Measurements from ENCODE around the gene NUDT6.

The NUDT6 gene

GRCh38 chr4:122914292-122914904 lies 8.0 kb downstream of the NUDT6 start:
- peak; percentile 40 for DNase-seq (ENCODE audit: low spot score)

- DNase-seq (ENCODE audit: low spot score): no peak
These were observed 9.4 kb downstream of the NUDT6 start for GRCh38 chr4:122912810-122913575.

GRCh38 chr4:122911588-122911987 lies 10.8 kb downstream of the NUDT6 start:
- DNase-seq (ENCODE audit: low spot score): no peak

- no peak for DNase-seq (ENCODE audit: low spot score)
These were observed 12.7 kb downstream of the NUDT6 start for GRCh38 chr4:122909683-122910082.

- DNase-seq (ENCODE audit: low spot score): no peak
These were observed 14.2 kb downstream of the NUDT6 start for GRCh38 chr4:122908223-122908622.

- DNase-seq (ENCODE audit: low spot score): no peak
These were observed 15.5 kb downstream of the NUDT6 start for GRCh38 chr4:122906859-122907305.

GRCh38 chr4:122903766-122904288 lies 18.6 kb downstream of the NUDT6 start:
- DNase-seq (ENCODE audit: low spot score): no peak

- DNase-seq (ENCODE audit: low spot score): no peak
These were observed 21.0 kb downstream of the NUDT6 start for GRCh38 chr4:122901247-122902010.

GRCh38 chr4:122900314-122900713 lies 22.1 kb downstream of the NUDT6 start:
- no peak for DNase-seq (ENCODE audit: low spot score)

GRCh38 chr4:122899682-122900081 lies 22.7 kb downstream of the NUDT6 start:
- no peak for DNase-seq (ENCODE audit: low spot score)

GRCh38 chr4:122898370-122899150 lies 23.8 kb downstream of the NUDT6 start:
- peak; percentile 46 for DNase-seq (ENCODE audit: low spot score)

- DNase-seq (ENCODE audit: low spot score): peak; percentile 16
These were observed 26.1 kb downstream of the NUDT6 start for GRCh38 chr4:122896270-122896669.

GRCh38 chr4:122895336-122895995 lies 26.9 kb downstream of the NUDT6 start:
- DNase-seq (ENCODE audit: low spot score): no peak

GRCh38 chr4:122894827-122895226 lies 27.6 kb downstream of the NUDT6 start:
- DNase-seq (ENCODE audit: low spot score): no peak

GRCh38 chr4:122890147-122890795 lies 32.1 kb downstream of the NUDT6 start:
- DNase-seq (ENCODE audit: low spot score): no peak

- DNase-seq (ENCODE audit: low spot score): no peak
These were observed 32.7 kb downstream of the NUDT6 start for GRCh38 chr4:122889726-122890125.

GRCh38 chr4:122884499-122884898 lies 37.9 kb downstream of the NUDT6 start:
- no peak for DNase-seq (ENCODE audit: low spot score)

- DNase-seq (ENCODE audit: low spot score): no peak
These were observed 39.3 kb downstream of the NUDT6 start for GRCh38 chr4:122882857-122883735.

GRCh38 chr4:122879001-122879400 lies 43.4 kb downstream of the NUDT6 start:
- DNase-seq (ENCODE audit: low spot score): no peak

- DNase-seq (ENCODE audit: low spot score): no peak
These were observed 45.9 kb downstream of the NUDT6 start for GRCh38 chr4:122876456-122876855.
